Lung (tissue), 12 donors: ENCODE measurements around the gene STX8. TPM values are rescaled to one million over a fixed set of nuclear protein-coding genes. Genes with fewer than 3 reads are reported as not detected.

Experiments
- ATAC-seq: fragments of 200-7000 bp; cut with Tn5 transposase; one replicate; pipeline ENCODE4 v1.9.1; 2020; ENCODE audit warnings: moderate number of reproducible peaks; ENCODE audit not compliant: insufficient read depth, low FRiP score
- DNase-seq, 3 donors: peaks; one replicate each; pipeline ENCODE4 v3.0.0-alpha.2; 2013 to 2017
- H3K27ac ChIP-seq, 2 donors: one replicate each; pipeline ENCODE4 v1.5.1; 2013; ENCODE audit warnings: mild to moderate bottlenecking in 2 of 2, moderate library complexity in 2 of 2, control low read depth in 1 of 2, inconsistent platforms in 1 of 2, low read depth in 1 of 2, low read length in 1 of 2
- H3K27me3 ChIP-seq, 3 donors: one replicate each; pipeline ENCODE4 v1.5.1; 2013; ENCODE audit warnings: low read length in 2 of 3; ENCODE audit not compliant: control insufficient read depth in 3 of 3, insufficient read depth in 3 of 3
- H3K36me3 ChIP-seq, 4 donors: one replicate each; pipeline ENCODE4 v1.5.1; 2013; ENCODE audit warnings: low read length in 4 of 4, mild to moderate bottlenecking in 1 of 4, moderate library complexity in 1 of 4; ENCODE audit not compliant: control insufficient read depth in 4 of 4, insufficient read depth in 4 of 4
- H3K4me1 ChIP-seq, 5 donors: one replicate each; pipeline ENCODE4 v1.5.1; 2013; ENCODE audit warnings: low read length in 5 of 5, mild to moderate bottlenecking in 2 of 5, moderate library complexity in 1 of 5; ENCODE audit not compliant: control insufficient read depth in 5 of 5, insufficient read depth in 5 of 5
- H3K4me3 ChIP-seq: one replicate; pipeline ENCODE4 v1.5.1; 2013; ENCODE audit warnings: mild to moderate bottlenecking, control low read depth, moderate library complexity
- H3K9ac ChIP-seq, 2 donors: one replicate each; pipeline ENCODE4 v1.5.1; 2013; ENCODE audit warnings: low read length in 2 of 2, control low read depth in 1 of 2; ENCODE audit not compliant: insufficient read depth in 1 of 2
- H3K9me3 ChIP-seq, 4 donors: one replicate each; pipeline ENCODE4 v1.5.1; 2013; ENCODE audit warnings: low read length in 3 of 4, mild to moderate bottlenecking in 1 of 4, moderate library complexity in 1 of 4; ENCODE audit not compliant: control insufficient read depth in 4 of 4, insufficient read depth in 3 of 4
- CTCF ChIP-seq: IDR thresholded peaks from 2 replicates; pipeline ENCODE4 v1.5.1; 2012; ENCODE audit warnings: mild to moderate bottlenecking; ENCODE audit errors: control extremely low read depth, extremely low read depth
- WGBS, 2 donors: extraction: QIAGEN DNeasy Blood & Tissue Kit; methylation state at CpG; one replicate each; pipeline ENCODE4 v1.1.7; 2013; 5-methylcytosine and 5-hydroxymethylcytosine counted together
- polyA plus RNA-seq, 2 donors: library from polyadenylated mRNA; stranded (reverse); fragments of 200-250 nt; gene quantifications; one replicate each; pipeline ENCODE4 v1.2.1, GENCODE V29; 2013
- total RNA-seq, 2 donors: library from RNA; depleted of rRNA in 1 of 2; stranded (reverse); fragments of >200 nt in 1 of 2; gene quantifications; one replicate each; pipeline ENCODE4 v1.2.1, GENCODE V29; 2014 to 2021
- donor health status: control.
- donor health status: control.
- donor health status: Bipolar disorder and iron deficiency.
- donor health status: healthy.
- donor health status: DM: yes; HTN: yes; CAD: no.

The STX8 gene
- total and polyA plus RNA-seq, 4 donors = 36.5 to 81.1 (median 63.2) TPM

- 92 to 96% methylated on average over 25 of the region's 25 CpGs for WGBS, 2 donors
- peaks cover 0 to 2% (median 0%) of the 10 kb centered on the region in 3 donors for H3K27me3 ChIP-seq
- no peak overlapping the region for H3K9ac ChIP-seq
- no peak overlapping the region for H3K27ac ChIP-seq
- DNase-seq = no peak
- no peaks in the 10 kb centered on the region for H3K9me3 ChIP-seq
- TF ChIP-seq CTCF = no peak
- no peak overlapping the region for H3K4me3 ChIP-seq
- ATAC-seq = no peak
- no peaks in the 10 kb centered on the region for H3K4me1 ChIP-seq
- H3K36me3 ChIP-seq = no peaks in the 10 kb centered on the region
These were observed 354.3 kb downstream of the STX8 start for GRCh38 chr17:9221147-9221921.

- ATAC-seq = no peak
- no peaks in the 10 kb centered on the region for H3K4me1 ChIP-seq
- WGBS, 2 donors = 92 to 93% methylated on average over 20 to 23 of the region's 23 CpGs
- TF ChIP-seq CTCF = no peak
- H3K27ac ChIP-seq = no peak overlapping the region
- H3K27me3 ChIP-seq = peaks cover 0 to 2% (median 0%) of the 10 kb centered on the region in 3 donors
- no peak overlapping the region for H3K9ac ChIP-seq
- H3K9me3 ChIP-seq = peaks cover 0 to 4% (median 0%) of the 10 kb centered on the region in 4 donors
- DNase-seq = no peak
- H3K4me3 ChIP-seq = no peak overlapping the region
- H3K36me3 ChIP-seq = no peaks in the 10 kb centered on the region
These were observed 355.0 kb downstream of the STX8 start for GRCh38 chr17:9220398-9221146.

- H3K9me3 ChIP-seq = peaks cover 0 to 8% (median 0%) of the 10 kb centered on the region in 4 donors
- 92 to 93% methylated on average over 13 of the region's 13 CpGs for WGBS, 2 donors
- DNase-seq = no peak
- no peak for TF ChIP-seq CTCF
- H3K4me1 ChIP-seq = no peaks in the 10 kb centered on the region
- no peak overlapping the region for H3K27ac ChIP-seq
- no peak overlapping the region for H3K4me3 ChIP-seq
- no peak for ATAC-seq
- H3K27me3 ChIP-seq = peaks cover 0 to 2% (median 0%) of the 10 kb centered on the region in 3 donors
- no peak overlapping the region for H3K9ac ChIP-seq
- H3K36me3 ChIP-seq = no peaks in the 10 kb centered on the region
These were observed 355.8 kb downstream of the STX8 start for GRCh38 chr17:9219631-9220397.
